Activated T-helper 1 cell treated with anti-CD3 and anti-CD28 coated beads, Interleukin-2, amount 50 U/mL, for 16 hours (primary cell): ENCODE data around the gene LGALS1.
A peak's percentile ranks its signal among the peaks of the same experiment; 100 is the strongest.

Experiments
- DNase-seq, 2 donors: peaks; one replicate each; pipeline ENCODE4 v3.0.0-alpha.2; 2020; ENCODE audit warnings: low read depth in 1 of 2, low spot score in 1 of 2

The LGALS1 gene

GRCh38 chr22:37674951-37675929 lies at the start of gene LGALS1:
Gene LGALS1, plus strand, starts transcription at chr22:37675636. Its CDS starts 67 bp downstream, at chr22:37675703.
- peak; percentile 27 to 45 for DNase-seq

GRCh38 chr22:37625737-37626136 lies 49.7 kb upstream of the LGALS1 start:
- DNase-seq, result no peak

- no peak for DNase-seq
Measured at GRCh38 chr22:37626144-37626543, 49.3 kb upstream of the LGALS1 start.

GRCh38 chr22:37626556-37627075 lies 48.8 kb upstream of the LGALS1 start:
- DNase-seq, result no peak

- no peak for DNase-seq
Measured at GRCh38 chr22:37627121-37627520, 48.3 kb upstream of the LGALS1 start.

- no peak for DNase-seq
Measured at GRCh38 chr22:37627545-37627944, 47.9 kb upstream of the LGALS1 start.

GRCh38 chr22:37628830-37629229 lies 46.6 kb upstream of the LGALS1 start:
- no peak for DNase-seq

GRCh38 chr22:37629928-37630327 lies 45.5 kb upstream of the LGALS1 start:
- no peak for DNase-seq

- DNase-seq, result no peak
Measured at GRCh38 chr22:37630839-37631435, 44.5 kb upstream of the LGALS1 start.

- no peak for DNase-seq
Measured at GRCh38 chr22:37631448-37632173, 43.8 kb upstream of the LGALS1 start.

GRCh38 chr22:37632174-37633088 lies 43.0 kb upstream of the LGALS1 start:
- DNase-seq, result no peak

GRCh38 chr22:37633089-37633624 lies 42.3 kb upstream of the LGALS1 start:
- DNase-seq, result no peak

GRCh38 chr22:37633625-37634416 lies 41.6 kb upstream of the LGALS1 start:
- DNase-seq, result peak in 1 of 2 donors; percentile 26

GRCh38 chr22:37634417-37634924 lies 41.0 kb upstream of the LGALS1 start:
- no peak for DNase-seq

- DNase-seq, result no peak
Measured at GRCh38 chr22:37635157-37635556, 40.3 kb upstream of the LGALS1 start.

- no peak for DNase-seq
Measured at GRCh38 chr22:37636186-37636948, 39.1 kb upstream of the LGALS1 start.

- DNase-seq, result no peak
Measured at GRCh38 chr22:37636949-37637273, 38.5 kb upstream of the LGALS1 start.

GRCh38 chr22:37638391-37639069 lies 36.9 kb upstream of the LGALS1 start:
- no peak for DNase-seq
